IMR-90 (cell line): ENCODE measurements around the gene ASCL3. TPM values are rescaled to one million over a fixed set of nuclear protein-coding genes. Genes with fewer than 3 reads are reported as not detected.

ENCODE experiments used
- ATAC-seq: fragments of 200-7000 bp; cut with Tn5 transposase; 2 replicates; pipeline ENCODE4 v1.9.1; 2020; ENCODE audit warnings: low read depth, mild to moderate bottlenecking, moderate library complexity
- BruUV-seq: library from RNA; stranded (reverse); fragments of 400-500 nt; replicated peaks from 2 replicates; lab custom pipeline; 2021; lab: Mats Ljungman, UMichigan
- CTCF ChIA-PET: fragments of 300-600 bp; formaldehyde crosslinking; extraction: SDS; loops from one replicate; lab custom pipeline; 2021; ENCODE audit warnings: antibody characterized with exemption; lab: Yijun Ruan, JAX
- POLR2A ChIA-PET: fragments of 300-600 bp; sonication (Branson Sonifier 250); formaldehyde crosslinking; loops from one replicate; lab custom pipeline; 2022; ENCODE audit warnings: antibody characterized with exemption; ENCODE audit not compliant: unreplicated experiment; lab: Charles Lee
- DNase-seq: peaks from one replicate; pipeline ENCODE4 v3.0.0; 2013
- H2AFZ ChIP-seq: replicated peaks from 2 replicates; pipeline ENCODE3; 2013; ENCODE audit warnings: low read length, mild to moderate bottlenecking; ENCODE audit not compliant: poor library complexity
- H2AK5ac ChIP-seq: 2 replicates; pipeline ENCODE4 v1.6.1; 2013; ENCODE audit warnings: low read depth, low read length, inconsistent platforms
- H2AK9ac ChIP-seq: replicated peaks from 2 replicates; pipeline ENCODE3; 2013; ENCODE audit warnings: mild to moderate bottlenecking, low read depth, low read length, moderate library complexity; ENCODE audit not compliant: poor library complexity
- H2BK120ac ChIP-seq: 2 replicates; pipeline ENCODE4 v1.6.1; 2013; ENCODE audit warnings: low read depth, low read length, inconsistent platforms
- H2BK15ac ChIP-seq: 3 replicates; pipeline ENCODE4 v1.6.1; 2013; ENCODE audit warnings: low read depth, low read length, inconsistent platforms
- H2BK20ac ChIP-seq: 2 replicates; pipeline ENCODE4 v1.6.1; 2013; ENCODE audit warnings: low read depth, mild to moderate bottlenecking, inconsistent platforms, low read length, moderate library complexity
- H2BK5ac ChIP-seq: 2 replicates; pipeline ENCODE4 v1.6.1; 2013; ENCODE audit warnings: mild to moderate bottlenecking, low read depth, low read length, inconsistent platforms; ENCODE audit not compliant: poor library complexity, severe bottlenecking
- H3K14ac ChIP-seq: replicated peaks from 2 replicates; pipeline ENCODE4 v1.6.1; 2013; ENCODE audit warnings: low read depth, low read length, inconsistent platforms
- H3K18ac ChIP-seq: 2 replicates; pipeline ENCODE4 v1.6.1; 2013; ENCODE audit warnings: low read depth, low read length, control low read depth
- H3K23ac ChIP-seq: 2 replicates; pipeline ENCODE4 v1.6.1; 2013; ENCODE audit warnings: low read depth, low read length, inconsistent platforms
- H3K27ac ChIP-seq: 2 replicates; pipeline ENCODE4 v1.5.1; 2013; ENCODE audit warnings: mild to moderate bottlenecking, control low read depth, low read length; ENCODE audit not compliant: insufficient read depth
- H3K27me3 ChIP-seq: 2 replicates; pipeline ENCODE4 v1.6.1; 2013; ENCODE audit warnings: low read length; ENCODE audit not compliant: control insufficient read depth, insufficient read depth
- H3K36me3 ChIP-seq: 2 replicates; pipeline ENCODE4 v1.6.1; 2013; ENCODE audit warnings: low read length, mixed read lengths; ENCODE audit not compliant: control insufficient read depth, insufficient read depth
- H3K4ac ChIP-seq: 2 replicates; pipeline ENCODE4 v1.6.1; 2013; ENCODE audit warnings: low read depth, low read length, inconsistent platforms
- H3K4me1 ChIP-seq: 2 replicates; pipeline ENCODE4 v1.6.1; 2013; ENCODE audit warnings: low read length, mixed read lengths; ENCODE audit not compliant: control insufficient read depth, insufficient read depth
- H3K4me2 ChIP-seq: 2 replicates; pipeline ENCODE4 v1.6.1; 2013; ENCODE audit warnings: low read depth, mild to moderate bottlenecking, control low read depth, low read length, moderate library complexity
- H3K4me3 ChIP-seq: 2 replicates; pipeline ENCODE4 v1.5.1; 2013; ENCODE audit warnings: low read depth, mild to moderate bottlenecking, control low read depth, low read length, moderate library complexity; ENCODE audit not compliant: insufficient read depth
- H3K56ac ChIP-seq: 2 replicates; pipeline ENCODE4 v1.6.1; 2013; ENCODE audit warnings: low read length, inconsistent platforms; ENCODE audit not compliant: insufficient read depth; ENCODE audit errors: extremely low read depth
- H3K79me1 ChIP-seq, 2 experiments: 2 replicates each; pipeline ENCODE4 v1.6.1; 2013; ENCODE audit warnings: low read length in 2 of 2, inconsistent platforms in 1 of 2, low read depth in 1 of 2
- H3K9ac ChIP-seq: 2 replicates; pipeline ENCODE4 v1.6.1; 2013; ENCODE audit warnings: low read depth, low read length, control low read depth
- H3K9me1 ChIP-seq: 2 replicates; pipeline ENCODE4 v1.6.1; 2013; ENCODE audit warnings: low read length, inconsistent platforms; ENCODE audit not compliant: insufficient read depth
- H3K9me3 ChIP-seq: 2 replicates; pipeline ENCODE4 v1.6.1; 2013; ENCODE audit warnings: low read length; ENCODE audit not compliant: control insufficient read depth, insufficient read depth
- H4K20me1 ChIP-seq: 2 replicates; pipeline ENCODE4 v1.6.1; 2013; ENCODE audit warnings: low read length, inconsistent platforms; ENCODE audit not compliant: insufficient read depth
- H4K5ac ChIP-seq: 2 replicates; pipeline ENCODE4 v1.6.1; 2013; ENCODE audit warnings: mild to moderate bottlenecking, low read depth, low read length, control low read depth
- H4K8ac ChIP-seq, 2 experiments: 2 replicates each; pipeline ENCODE4 v1.6.1; 2013; ENCODE audit warnings: low read depth in 2 of 2, low read length in 2 of 2, control low read depth in 1 of 2, inconsistent platforms in 1 of 2
- H4K91ac ChIP-seq: 2 replicates; pipeline ENCODE4 v1.6.1; 2013; ENCODE audit warnings: low read depth, low read length, inconsistent platforms; ENCODE audit not compliant: insufficient read depth
- BHLHE40 ChIP-seq: fragments of 150-350 bp; IDR thresholded peaks from 2 replicates; pipeline ENCODE4 v1.6.1; 2016; ENCODE audit warnings: mild to moderate bottlenecking, low read depth, low read length
- CEBPB ChIP-seq: IDR thresholded peaks from 2 replicates; pipeline ENCODE4 v1.6.1; 2012; ENCODE audit warnings: low read depth, low read length, improper control_type of control experiment
- CHD1 ChIP-seq: IDR thresholded peaks from 2 replicates; pipeline ENCODE4 v1.6.1; 2012; ENCODE audit warnings: low read depth, low read length, improper control_type of control experiment
- FOS ChIP-seq: fragments of 150-350 bp; IDR thresholded peaks from 2 replicates; pipeline ENCODE4 v1.6.1; 2016; ENCODE audit warnings: low read depth, low read length
- MAFK ChIP-seq: IDR thresholded peaks from 2 replicates; pipeline ENCODE4 v1.6.1; 2012; ENCODE audit warnings: low read depth, low read length, improper control_type of control experiment
- MAZ ChIP-seq: IDR thresholded peaks from 2 replicates; pipeline ENCODE4 v1.6.1; 2012; ENCODE audit warnings: low read depth, mild to moderate bottlenecking, low read length, improper control_type of control experiment, moderate library complexity, borderline replicate concordance
- MXI1 ChIP-seq: IDR thresholded peaks from 2 replicates; pipeline ENCODE4 v1.6.1; 2012; ENCODE audit warnings: low read depth, mild to moderate bottlenecking, low read length, moderate library complexity, borderline replicate concordance
- NFE2L2 ChIP-seq: fragments of 150-350 bp; IDR thresholded peaks from 2 replicates; pipeline ENCODE4 v1.6.1; 2016; ENCODE audit warnings: low read depth, mild to moderate bottlenecking, low read length
- POLR2A ChIP-seq: IDR thresholded peaks from 2 replicates; pipeline ENCODE4 v1.6.1; 2012; ENCODE audit warnings: mild to moderate bottlenecking, low read depth, low read length
- RAD21 ChIP-seq: IDR thresholded peaks from 2 replicates; pipeline ENCODE4 v1.6.1; 2012; ENCODE audit warnings: low read length, improper control_type of control experiment
- SMC3 ChIP-seq: fragments of 150-350 bp; IDR thresholded peaks from 2 replicates; pipeline ENCODE4 v1.6.1; 2016; ENCODE audit warnings: low read depth, mild to moderate bottlenecking, antibody characterized with exemption, low read length, moderate library complexity
- WGBS, 2 experiments: methylation state at CpG; one replicate each; pipeline versions ENCODE4 v1.1.5 to v1.1.7; 2013; ENCODE audit warnings: missing lambda C conversion rate in 2 of 2; ENCODE audit not compliant: insufficient read length in 1 of 2; ENCODE audit errors: extremely low coverage in 2 of 2; 5-methylcytosine and 5-hydroxymethylcytosine counted together
- dilution Hi-C: fragments of 300-500 bp; cut with HindIII; formaldehyde crosslinking; loops from one replicate; pipeline ENCODE4 v1.14.3; 2018; ENCODE audit warnings: low sequenced_read_pairs; ENCODE audit not compliant: unreplicated experiment
- in situ Hi-C: fragments of 300-500 bp; cut with MboI; formaldehyde crosslinking; loops from 3 replicates; pipeline ENCODE4 v1.14.3; 2019; ENCODE audit warnings: low sequenced_read_pairs, inconsistent platforms, mixed read lengths
- intact Hi-C: fragments of 100-400 bp; cut with micrococcal nuclease; formaldehyde crosslinking; loops from 2 replicates; pipeline ENCODE4 v1.10.0; 2022
- polyA plus RNA-seq, 3 experiments: library from polyadenylated mRNA; depleted of rRNA; stranded (reverse); fragments of >200 nt; gene quantifications; 2 replicates each; pipeline ENCODE4 v1.2.3, GENCODE V29; 2012; ENCODE audit warnings: low replicate concordance in 1 of 3
- total RNA-seq: library from RNA; depleted of rRNA; stranded (reverse); fragments of >200 nt; gene quantifications from 2 replicates; pipeline ENCODE4 v1.2.3, GENCODE V29; 2012
- TF ChIP-seq, protein P1 (sequence below): fragments of 150-350 bp; IDR thresholded peaks from 2 replicates; pipeline ENCODE4 v1.6.1; 2017; ENCODE audit warnings: mild to moderate bottlenecking, antibody characterized with exemption, low read length, low read depth
- TF ChIP-seq, protein P2 (sequence below): conservative IDR thresholded peaks from 2 replicates; pipeline ENCODE4 v1.5.1; 2012; ENCODE audit warnings: mild to moderate bottlenecking, low read depth, low read length, improper control_type of control experiment
- TF ChIP-seq, protein P3 (sequence below): fragments of 150-350 bp; IDR thresholded peaks from 2 replicates; pipeline ENCODE4 v1.6.1; 2016; ENCODE audit warnings: low read depth, mild to moderate bottlenecking, low read length, moderate library complexity, borderline replicate concordance

Gene ASCL3
- total and polyA plus RNA-seq, 2 of the 4 experiments (the other 2 are of a cell fraction), result not detected

DNA sequence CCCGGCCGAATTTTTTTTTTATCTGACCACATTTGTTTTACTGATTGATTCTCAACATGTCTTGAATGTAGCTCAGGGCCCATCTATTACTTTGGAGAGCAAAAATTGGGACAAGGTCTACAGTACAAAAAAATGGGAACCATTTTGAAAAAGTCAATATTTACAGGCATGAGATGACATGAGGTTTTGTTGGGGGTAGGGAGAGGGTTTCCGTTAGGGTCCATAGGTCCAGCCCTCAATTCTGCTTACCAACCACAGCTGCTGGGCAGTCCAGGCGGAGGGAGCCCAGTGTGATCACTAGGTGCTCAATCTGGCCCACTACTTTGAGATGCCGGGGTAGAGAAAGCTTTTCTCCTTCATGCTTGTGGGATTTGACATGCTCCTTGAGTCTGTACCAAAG lies 42.6 kb upstream of the ASCL3 start:
- BruUV-seq, result no TSS peak
- no peak overlapping the region for H2AFZ ChIP-seq
- in situ Hi-C loops, result no loop called here
- H3K9ac ChIP-seq, result no peak overlapping the region
- H2AK5ac ChIP-seq, result no peak overlapping the region
- no peak overlapping the region for H2BK20ac ChIP-seq
- 0 out of 2 replicates have a peak, but pooled peaks cover 4% of the 10 kb centered on the region for H4K20me1 ChIP-seq
- no peaks in the 10 kb centered on the region for H3K9me3 ChIP-seq
- no peak for TF ChIP-seq NFE2L2
- TF ChIP-seq, protein P1, sequence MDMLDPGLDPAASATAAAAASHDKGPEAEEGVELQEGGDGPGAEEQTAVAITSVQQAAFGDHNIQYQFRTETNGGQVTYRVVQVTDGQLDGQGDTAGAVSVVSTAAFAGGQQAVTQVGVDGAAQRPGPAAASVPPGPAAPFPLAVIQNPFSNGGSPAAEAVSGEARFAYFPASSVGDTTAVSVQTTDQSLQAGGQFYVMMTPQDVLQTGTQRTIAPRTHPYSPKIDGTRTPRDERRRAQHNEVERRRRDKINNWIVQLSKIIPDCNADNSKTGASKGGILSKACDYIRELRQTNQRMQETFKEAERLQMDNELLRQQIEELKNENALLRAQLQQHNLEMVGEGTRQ, result no peak
- TF ChIP-seq POLR2A, result no peak
- no peak for TF ChIP-seq CEBPB
- no peak for TF ChIP-seq RAD21
- no peak for TF ChIP-seq MAFK
- no peak for TF ChIP-seq MXI1
- no peak for TF ChIP-seq FOS
- TF ChIP-seq, protein P2, sequence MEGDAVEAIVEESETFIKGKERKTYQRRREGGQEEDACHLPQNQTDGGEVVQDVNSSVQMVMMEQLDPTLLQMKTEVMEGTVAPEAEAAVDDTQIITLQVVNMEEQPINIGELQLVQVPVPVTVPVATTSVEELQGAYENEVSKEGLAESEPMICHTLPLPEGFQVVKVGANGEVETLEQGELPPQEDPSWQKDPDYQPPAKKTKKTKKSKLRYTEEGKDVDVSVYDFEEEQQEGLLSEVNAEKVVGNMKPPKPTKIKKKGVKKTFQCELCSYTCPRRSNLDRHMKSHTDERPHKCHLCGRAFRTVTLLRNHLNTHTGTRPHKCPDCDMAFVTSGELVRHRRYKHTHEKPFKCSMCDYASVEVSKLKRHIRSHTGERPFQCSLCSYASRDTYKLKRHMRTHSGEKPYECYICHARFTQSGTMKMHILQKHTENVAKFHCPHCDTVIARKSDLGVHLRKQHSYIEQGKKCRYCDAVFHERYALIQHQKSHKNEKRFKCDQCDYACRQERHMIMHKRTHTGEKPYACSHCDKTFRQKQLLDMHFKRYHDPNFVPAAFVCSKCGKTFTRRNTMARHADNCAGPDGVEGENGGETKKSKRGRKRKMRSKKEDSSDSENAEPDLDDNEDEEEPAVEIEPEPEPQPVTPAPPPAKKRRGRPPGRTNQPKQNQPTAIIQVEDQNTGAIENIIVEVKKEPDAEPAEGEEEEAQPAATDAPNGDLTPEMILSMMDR, result no peak
- TF ChIP-seq SMC3, result no peak
- no peak for TF ChIP-seq MAZ
- TF ChIP-seq, protein P3, sequence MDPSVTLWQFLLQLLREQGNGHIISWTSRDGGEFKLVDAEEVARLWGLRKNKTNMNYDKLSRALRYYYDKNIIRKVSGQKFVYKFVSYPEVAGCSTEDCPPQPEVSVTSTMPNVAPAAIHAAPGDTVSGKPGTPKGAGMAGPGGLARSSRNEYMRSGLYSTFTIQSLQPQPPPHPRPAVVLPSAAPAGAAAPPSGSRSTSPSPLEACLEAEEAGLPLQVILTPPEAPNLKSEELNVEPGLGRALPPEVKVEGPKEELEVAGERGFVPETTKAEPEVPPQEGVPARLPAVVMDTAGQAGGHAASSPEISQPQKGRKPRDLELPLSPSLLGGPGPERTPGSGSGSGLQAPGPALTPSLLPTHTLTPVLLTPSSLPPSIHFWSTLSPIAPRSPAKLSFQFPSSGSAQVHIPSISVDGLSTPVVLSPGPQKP, result no peak
- TF ChIP-seq BHLHE40, result no peak
- no peak for TF ChIP-seq CHD1
- WGBS, 2 experiments, result 100% methylated on average over 2 of the region's 5 CpGs; no CpG with 5 or more reads in 1 of the 2 experiments
- no peak overlapping the region for H3K4me3 ChIP-seq
- no peak overlapping the region for H4K91ac ChIP-seq
- H2BK5ac ChIP-seq, result no peak overlapping the region
- H3K4ac ChIP-seq, result no peak overlapping the region
- peaks cover 5% of the 10 kb centered on the region for H3K36me3 ChIP-seq
- H3K56ac ChIP-seq, result no peak overlapping the region
- H3K18ac ChIP-seq, result no peak overlapping the region
- ChIA-PET CTCF (interaction anchor here (0.6 kb wide), 1 partner anchor 315 kb away, joined by 4 read pairs; no protein-coding TSS in a partner anchor), POLR2A (no interaction called here)
- no peak overlapping the region for H2BK15ac ChIP-seq
- no peak for ATAC-seq
- DNase-seq, result no peak
- H3K23ac ChIP-seq, result no peak overlapping the region
- intact Hi-C loops, result no loop called here
- H2BK120ac ChIP-seq, result no peak overlapping the region
- H3K4me1 ChIP-seq, result peaks cover 5% of the 10 kb centered on the region
- H3K79me1 ChIP-seq, result peaks cover 2 to 13% of the 10 kb centered on the region in 2 experiments; a peak in 1 of 4 replicates
- no peak overlapping the region for H4K8ac ChIP-seq
- peaks cover 5% of the 10 kb centered on the region for H3K9me1 ChIP-seq
- dilution Hi-C loops, result no loop called here
- no peak overlapping the region for H4K5ac ChIP-seq
- H2AK9ac ChIP-seq, result no peak overlapping the region
- H3K14ac ChIP-seq, result no peak overlapping the region
- no peak overlapping the region for H3K4me2 ChIP-seq
- H3K27me3 ChIP-seq, result no peaks in the 10 kb centered on the region
- H3K27ac ChIP-seq, result no peak overlapping the region
